GM18867 (cell line): ENCODE results near the gene CLDN22.

Experiments
- ATAC-seq: cut with Tn5 transposase; IDR thresholded peaks from one replicate; pipeline ENCODE4 v1.9.1; 2021; ENCODE audit warnings: mild to moderate bottlenecking, moderate library complexity; ENCODE audit not compliant: unreplicated experiment

The CLDN22 gene

GRCh38 chr4:183320211-183321059, at the start of gene CLDN22:
CLDN22 (minus strand) TSS chr4:183320276; CDS start chr4:183320218, 58 bp downstream.
- ATAC-seq = no peak

GRCh38 chr4:183369073-183369472, 49.0 kb upstream of the CLDN22 start:
- ATAC-seq = no peak

- no peak for ATAC-seq
These were observed 46.2 kb upstream of the CLDN22 start for GRCh38 chr4:183366206-183366835.

GRCh38 chr4:183364025-183364424, 43.9 kb upstream of the CLDN22 start:
- ATAC-seq = no peak

GRCh38 chr4:183362916-183363542, 43.0 kb upstream of the CLDN22 start:
- ATAC-seq = no peak

- ATAC-seq = no peak
These were observed 42.0 kb upstream of the CLDN22 start for GRCh38 chr4:183362036-183362435.

GRCh38 chr4:183360161-183360919, 40.3 kb upstream of the CLDN22 start:
- ATAC-seq = no peak

GRCh38 chr4:183358215-183358755, 38.2 kb upstream of the CLDN22 start:
- no peak for ATAC-seq

- ATAC-seq = no peak
These were observed 37.0 kb upstream of the CLDN22 start for GRCh38 chr4:183356931-183357675.

GRCh38 chr4:183356173-183356830, 36.2 kb upstream of the CLDN22 start:
- ATAC-seq = no peak

- ATAC-seq = no peak
These were observed 35.3 kb upstream of the CLDN22 start for GRCh38 chr4:183355405-183355804.

- ATAC-seq = no peak
These were observed 34.1 kb upstream of the CLDN22 start for GRCh38 chr4:183354219-183354618.

- ATAC-seq = no peak
These were observed 33.5 kb upstream of the CLDN22 start for GRCh38 chr4:183353557-183353956.

- no peak for ATAC-seq
These were observed 32.5 kb upstream of the CLDN22 start for GRCh38 chr4:183352546-183352945.

- ATAC-seq = no peak
These were observed 30.4 kb upstream of the CLDN22 start for GRCh38 chr4:183350317-183351071.

- ATAC-seq = no peak
These were observed 29.6 kb upstream of the CLDN22 start for GRCh38 chr4:183349673-183350072.

- no peak for ATAC-seq
These were observed 28.9 kb upstream of the CLDN22 start for GRCh38 chr4:183348706-183349659.

- no peak for ATAC-seq
These were observed 28.1 kb upstream of the CLDN22 start for GRCh38 chr4:183348136-183348535.
